ENCODE data around the gene MACROD1. TPM values are rescaled to one million over a fixed set of nuclear protein-coding genes. Genes with fewer than 3 reads are reported as not detected.

Gene MACROD1
- total RNA-seq, 1 donor from 2014 or later, result 4.1 TPM

- H3K4me3 Mint-ChIP-seq (ENCODE audit: unreplicated experiment), result no peak overlapping the region
- no peak for TF ChIP-seq CTCF (IDR thresholded peaks at IDR 0.05; ENCODE audit: unreplicated experiment)
Measured at GRCh38 chr11:64151337-64151736, 14.6 kb downstream of the MACROD1 start.

GRCh38 chr11:64150481-64151239 is 15.3 kb downstream of the MACROD1 start:
- no peak overlapping the region for H3K4me3 Mint-ChIP-seq (ENCODE audit: unreplicated experiment)

More at GRCh38 chr11:64151337-64151736, 14.6 kb downstream of the MACROD1 start:
- peaks cover 15% of the 10 kb centered on the region for H3K27me3 Mint-ChIP-seq (ENCODE audit: unreplicated experiment)
- peaks cover 12% of the 10 kb centered on the region for H3K4me1 Mint-ChIP-seq (ENCODE audit: unreplicated experiment)
- no peak overlapping the region for H3K27ac Mint-ChIP-seq (ENCODE audit: unreplicated experiment)
- H3K9me3 Mint-ChIP-seq (ENCODE audit: unreplicated experiment), result no peaks in the 10 kb centered on the region
- DNase-seq (ENCODE audit: low spot score), result no peak
- H3K36me3 Mint-ChIP-seq (ENCODE audit: low read depth, unreplicated experiment), result peaks cover 5% of the 10 kb centered on the region

GRCh38 chr11:64150051-64150450 is 15.9 kb downstream of the MACROD1 start:
- Mint-ChIP-seq H3K4me3 (ENCODE audit: unreplicated experiment) (no peak overlapping the region), H3K4me1 (ENCODE audit: unreplicated experiment) (peaks cover 12% of the 10 kb centered on the region), H3K36me3 (ENCODE audit: low read depth, unreplicated experiment) (peaks cover 5% of the 10 kb centered on the region), H3K9me3 (ENCODE audit: unreplicated experiment) (no peaks in the 10 kb centered on the region), H3K27me3 (ENCODE audit: unreplicated experiment) (peaks cover 14% of the 10 kb centered on the region), H3K27ac (ENCODE audit: unreplicated experiment) (no peak overlapping the region)
- DNase-seq (ENCODE audit: low spot score), result no peak
- no peak for TF ChIP-seq CTCF (IDR thresholded peaks at IDR 0.05; ENCODE audit: unreplicated experiment)

More at GRCh38 chr11:64150481-64151239, 15.3 kb downstream of the MACROD1 start:
- Mint-ChIP-seq H3K27me3 (ENCODE audit: unreplicated experiment) (peaks cover 15% of the 10 kb centered on the region), H3K27ac (ENCODE audit: unreplicated experiment) (no peak overlapping the region), H3K4me1 (ENCODE audit: unreplicated experiment) (peaks cover 12% of the 10 kb centered on the region), H3K9me3 (ENCODE audit: unreplicated experiment) (no peaks in the 10 kb centered on the region), H3K36me3 (ENCODE audit: low read depth, unreplicated experiment) (peaks cover 5% of the 10 kb centered on the region)
- TF ChIP-seq CTCF (IDR thresholded peaks at IDR 0.05; ENCODE audit: unreplicated experiment), result no peak
- no peak for DNase-seq (ENCODE audit: low spot score)

GRCh38 chr11:64148917-64149617 is 16.8 kb downstream of the MACROD1 start:
- no peak for DNase-seq (ENCODE audit: low spot score)
- Mint-ChIP-seq H3K27me3 (ENCODE audit: unreplicated experiment) (peaks cover 8% of the 10 kb centered on the region), H3K27ac (ENCODE audit: unreplicated experiment) (no peak overlapping the region), H3K9me3 (ENCODE audit: unreplicated experiment) (no peaks in the 10 kb centered on the region), H3K4me3 (ENCODE audit: unreplicated experiment) (no peak overlapping the region), H3K36me3 (ENCODE audit: low read depth, unreplicated experiment) (peaks cover 2% of the 10 kb centered on the region), H3K4me1 (ENCODE audit: unreplicated experiment) (peaks cover 8% of the 10 kb centered on the region)
- no peak for TF ChIP-seq CTCF (IDR thresholded peaks at IDR 0.05; ENCODE audit: unreplicated experiment)
